ELF-1 (cell line): Measurements from ENCODE around the gene SPHK2.

Source experiments
- DNase-seq: peaks from one replicate; pipeline ENCODE4 v3.0.0-alpha.2; 2016; ENCODE audit warnings: low read depth, low spot score

The SPHK2 gene

GRCh38 chr19:48603850-48604249 is 15.5 kb upstream of the SPHK2 start:
- no peak for DNase-seq

- DNase-seq = no peak
Observed at GRCh38 chr19:48606463-48607358, 12.6 kb upstream of the SPHK2 start, which contains the start of gene SPACA4. Gene SPACA4, plus strand, starts transcription at chr19:48606742. Its CDS starts 237 bp downstream, at chr19:48606979.

- DNase-seq = no peak
Observed at GRCh38 chr19:48607359-48607755, 11.9 kb upstream of the SPHK2 start.

- DNase-seq = peak; percentile 72
Observed at GRCh38 chr19:48608798-48609263, 10.5 kb upstream of the SPHK2 start.

- DNase-seq = no peak
Observed at GRCh38 chr19:48609571-48610108, 9.7 kb upstream of the SPHK2 start.

- DNase-seq = no peak
Observed at GRCh38 chr19:48611872-48612271, 7.4 kb upstream of the SPHK2 start.

GRCh38 chr19:48613024-48613851 is 6.1 kb upstream of the SPHK2 start:
- DNase-seq = no peak

GRCh38 chr19:48613852-48614435 is 5.4 kb upstream of the SPHK2 start:
- no peak for DNase-seq

GRCh38 chr19:48614436-48615230 is 4.7 kb upstream of the SPHK2 start, which contains the start of gene FAM83E:
Gene FAM83E, minus strand, starts transcription at chr19:48615076. Its CDS starts 1,704 bp downstream, at chr19:48613372.
- peak; percentile 78 for DNase-seq

GRCh38 chr19:48615231-48616040 is 3.9 kb upstream of the SPHK2 start:
- DNase-seq = peak; percentile 30

- DNase-seq = no peak
Observed at GRCh38 chr19:48616041-48616436, 3.3 kb upstream of the SPHK2 start.

- no peak for DNase-seq
Observed at GRCh38 chr19:48616491-48617056, 2.7 kb upstream of the SPHK2 start.

GRCh38 chr19:48617146-48617937 is 2.0 kb upstream of the SPHK2 start:
- peak; percentile 39 for DNase-seq

- DNase-seq = no peak
Observed at GRCh38 chr19:48618278-48618915, 909 bp upstream of the SPHK2 start.

- DNase-seq = no peak
Observed at GRCh38 chr19:48619692-48620585, 633 bp downstream of the SPHK2 start.

- no peak for DNase-seq
Observed at GRCh38 chr19:48623556-48624066, 4.3 kb downstream of the SPHK2 start.

- peak; percentile 99 for DNase-seq
Observed at GRCh38 chr19:48624067-48624594, 4.8 kb downstream of the SPHK2 start.
